HG02852 (cell line): Measurements from ENCODE around the gene NTSR2.

Experiments
- ATAC-seq: cut with Tn5 transposase; IDR thresholded peaks from one replicate; pipeline ENCODE4 v1.9.1; 2021; ENCODE audit warnings: mild to moderate bottlenecking, moderate library complexity; ENCODE audit not compliant: unreplicated experiment

Gene NTSR2

GRCh38 chr2:11699686-11700670 is 30.0 kb upstream of the NTSR2 start:
- no peak for ATAC-seq

- no peak for ATAC-seq
Observed at GRCh38 chr2:11698009-11698922, 28.3 kb upstream of the NTSR2 start.

- ATAC-seq, result no peak
Observed at GRCh38 chr2:11697103-11697871, 27.3 kb upstream of the NTSR2 start.

GRCh38 chr2:11696736-11697102 is 26.7 kb upstream of the NTSR2 start:
- ATAC-seq, result no peak

GRCh38 chr2:11695576-11695975 is 25.6 kb upstream of the NTSR2 start:
- ATAC-seq, result no peak

- peak; percentile 82 for ATAC-seq
Observed at GRCh38 chr2:11692966-11693521, 23.0 kb upstream of the NTSR2 start.

GRCh38 chr2:11691076-11691660 is 21.2 kb upstream of the NTSR2 start:
- ATAC-seq, result no peak

GRCh38 chr2:11688222-11689069 is 18.5 kb upstream of the NTSR2 start:
- peak; percentile 63 for ATAC-seq

GRCh38 chr2:11687736-11688135 is 17.7 kb upstream of the NTSR2 start:
- ATAC-seq, result no peak

- ATAC-seq, result no peak
Observed at GRCh38 chr2:11685906-11686470, 16.0 kb upstream of the NTSR2 start.

GRCh38 chr2:11684894-11685460 is 15.0 kb upstream of the NTSR2 start:
- ATAC-seq, result no peak

- no peak for ATAC-seq
Observed at GRCh38 chr2:11683966-11684365, 14.0 kb upstream of the NTSR2 start.

GRCh38 chr2:11683476-11683875 is 13.5 kb upstream of the NTSR2 start:
- ATAC-seq, result no peak

- no peak for ATAC-seq
Observed at GRCh38 chr2:11682590-11682915, 12.6 kb upstream of the NTSR2 start.

GRCh38 chr2:11681722-11682589 is 12.0 kb upstream of the NTSR2 start:
- ATAC-seq, result no peak

GRCh38 chr2:11680901-11681721 is 11.1 kb upstream of the NTSR2 start:
- no peak for ATAC-seq
